ENCODE data around the gene BMAL1. TPM values are rescaled to one million over a fixed set of nuclear protein-coding genes. Genes with fewer than 3 reads are reported as not detected.

The BMAL1 gene
- total and polyA plus RNA-seq, 2 of the 8 experiments (the other 6 are each of a cell fraction or from before 2014, with no cell fraction given), result 6.8 to 6.9 TPM

GRCh38 chr11:13290221-13290980, 12.8 kb downstream of the BMAL1 start:
- no peak for FAIRE-seq

More at GRCh38 chr11:13290221-13290980, 12.8 kb downstream of the BMAL1 start:
- Histone ChIP-seq H3K9me3 (ENCODE audit: insufficient read depth in 2 of 2, low read depth in 1 of 2, low read length in 1 of 2) (no peaks in the 10 kb centered on the region), H3K36me3 (ENCODE audit: control insufficient read depth in 2 of 4, insufficient read depth in 4 of 4, low read length in 3 of 4) (no peaks in the 10 kb centered on the region), H4K91ac (replicated peaks; ENCODE audit: insufficient read length, low read length) (no peak overlapping the region), H3K56ac (replicated peaks; ENCODE audit: insufficient read length, low read depth, low read length) (no peak overlapping the region), H3K4me1 (replicated peaks in 1 of 4; ENCODE audit: control insufficient read depth in 3 of 4, insufficient read depth in 4 of 4, low read length in 3 of 4) (no peaks in the 10 kb centered on the region), H3K27ac (ENCODE audit: low read depth, low read length) (no peak overlapping the region), H2AK5ac (ENCODE audit: low read depth, low read length) (no peak overlapping the region), H3K4ac (replicated peaks; ENCODE audit: insufficient read length, low read depth, low read length) (no peak overlapping the region), H3K79me2 (ENCODE audit: control insufficient read depth in 1 of 2, insufficient read depth in 2 of 2, low read length in 2 of 2) (0 out of 4 replicates have a peak, but pooled peaks cover 0 to under 1% of the 10 kb centered on the region in 2 experiments), H2BK5ac (ENCODE audit: low read depth, low read length) (no peak overlapping the region), H3K27me3 (replicated peaks in 1 of 4; ENCODE audit: control insufficient read depth in 3 of 4, extremely low read depth in 1 of 4, insufficient read depth in 3 of 4, low read length in 3 of 4) (no peaks in the 10 kb centered on the region), H3K79me1 (ENCODE audit: low read depth, low read length) (no peaks in the 10 kb centered on the region; the same call in 1 of the 2 replicates), H2BK15ac (ENCODE audit: low read length) (no peak overlapping the region), H4K5ac (ENCODE audit: insufficient read length, low read depth, low read length) (no peak overlapping the region), H3K14ac (ENCODE audit: insufficient read length) (no peak overlapping the region), H3K9ac (replicated peaks in 1 of 4; ENCODE audit: extremely low read depth in 1 of 4, low read depth in 3 of 4, low read length in 3 of 4) (no peak overlapping the region), H2BK120ac (replicated peaks; ENCODE audit: low read depth, low read length) (no peak overlapping the region), H3K4me2 (ENCODE audit: insufficient read depth in 1 of 2, low read depth in 2 of 2, low read length in 2 of 2) (no peak overlapping the region), H2AFZ (ENCODE audit: low read length) (no peak overlapping the region), H2BK20ac (ENCODE audit: low read length) (no peak overlapping the region), H3K23me2 (ENCODE audit: low read depth, low read length) (no peaks in the 10 kb centered on the region), H3K4me3 (ENCODE audit: extremely low read depth in 1 of 4, insufficient read depth in 2 of 4, low read depth in 3 of 4, low read length in 4 of 4) (no peak overlapping the region), H4K8ac (ENCODE audit: extremely low read depth, insufficient read depth, low read length) (no peak overlapping the region), H4K20me1 (replicated peaks in 1 of 2; ENCODE audit: control insufficient read depth in 1 of 2, insufficient read depth in 2 of 2, low read length in 2 of 2) (peaks cover 0 to 5% of the 10 kb centered on the region in 2 experiments), H3K18ac (ENCODE audit: extremely low read depth, low read length) (no peak overlapping the region), H3K23ac (ENCODE audit: insufficient read length) (no peak overlapping the region), H2BK12ac (ENCODE audit: low read depth, low read length) (no peak overlapping the region)
- ChIA-PET POLR2A (ENCODE audit: partially characterized antibody) (no interaction called here), CTCF (ENCODE audit: partially characterized antibody) (interaction anchor here (0.6 to 4.0 kb wide), 11 partner anchors 9 to 84 kb away, joined by 3 to 25 read pairs (median 4); no protein-coding TSS in a partner anchor)
- no peak for DNase-seq (ENCODE audit: low read depth in 1 of 2, low spot score in 2 of 2)
- 76% methylated on average over 5 of the region's 5 CpGs; no CpG with 5 or more reads in 1 of the 2 experiments for WGBS, 2 experiments (ENCODE audit: extremely low coverage in 1 of 2, insufficient coverage in 1 of 2, insufficient read length in 1 of 2, insufficient replicate concordance in 2 of 2, low coverage in 1 of 2, low lambda C conversion rate in 2 of 2, missing lambda C conversion rate in 1 of 2)
- TF ChIP-seq POU5F1 (IDR thresholded peaks at IDR 0.05; ENCODE audit: low read depth, low read length) (no peak), POLR2A (IDR thresholded peaks at IDR 0.05; ENCODE audit: control extremely low read depth in 1 of 2, low read depth in 2 of 2, low read length in 2 of 2) (no peak), KDM5A (IDR thresholded peaks at IDR 0.05; ENCODE audit: low read length) (no peak), MAX (IDR thresholded peaks at IDR 0.05) (no peak), TBP (IDR thresholded peaks at IDR 0.05; ENCODE audit: low read depth, low read length) (no peak), CHD2 (IDR thresholded peaks at IDR 0.05; ENCODE audit: low read length) (no peak), HDAC2 (IDR thresholded peaks at IDR 0.05; ENCODE audit: borderline replicate concordance in 1 of 2, low read depth in 2 of 2, low read length in 2 of 2) (no peak), NRF1 (IDR thresholded peaks at IDR 0.05; ENCODE audit: low read depth, low read length) (no peak), SIX5 (IDR thresholded peaks at IDR 0.05; ENCODE audit: low read depth, low read length) (no peak), TCF12 (IDR thresholded peaks at IDR 0.05; ENCODE audit: low read depth, low read length) (no peak)
- TF ChIP-seq, protein P1, sequence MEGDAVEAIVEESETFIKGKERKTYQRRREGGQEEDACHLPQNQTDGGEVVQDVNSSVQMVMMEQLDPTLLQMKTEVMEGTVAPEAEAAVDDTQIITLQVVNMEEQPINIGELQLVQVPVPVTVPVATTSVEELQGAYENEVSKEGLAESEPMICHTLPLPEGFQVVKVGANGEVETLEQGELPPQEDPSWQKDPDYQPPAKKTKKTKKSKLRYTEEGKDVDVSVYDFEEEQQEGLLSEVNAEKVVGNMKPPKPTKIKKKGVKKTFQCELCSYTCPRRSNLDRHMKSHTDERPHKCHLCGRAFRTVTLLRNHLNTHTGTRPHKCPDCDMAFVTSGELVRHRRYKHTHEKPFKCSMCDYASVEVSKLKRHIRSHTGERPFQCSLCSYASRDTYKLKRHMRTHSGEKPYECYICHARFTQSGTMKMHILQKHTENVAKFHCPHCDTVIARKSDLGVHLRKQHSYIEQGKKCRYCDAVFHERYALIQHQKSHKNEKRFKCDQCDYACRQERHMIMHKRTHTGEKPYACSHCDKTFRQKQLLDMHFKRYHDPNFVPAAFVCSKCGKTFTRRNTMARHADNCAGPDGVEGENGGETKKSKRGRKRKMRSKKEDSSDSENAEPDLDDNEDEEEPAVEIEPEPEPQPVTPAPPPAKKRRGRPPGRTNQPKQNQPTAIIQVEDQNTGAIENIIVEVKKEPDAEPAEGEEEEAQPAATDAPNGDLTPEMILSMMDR (IDR thresholded peaks at IDR 0.05; ENCODE audit: control extremely low read depth in 1 of 3, insufficient read depth in 1 of 3, low read depth in 1 of 3, low read length in 3 of 3), result no peak

All from H1 (cell line).